ENCODE results near the gene STK16. TPM values are rescaled to one million over a fixed set of nuclear protein-coding genes. Genes with fewer than 3 reads are reported as not detected.

The STK16 gene
- total RNA-seq, 1 donor: 31.8 TPM

DNA sequence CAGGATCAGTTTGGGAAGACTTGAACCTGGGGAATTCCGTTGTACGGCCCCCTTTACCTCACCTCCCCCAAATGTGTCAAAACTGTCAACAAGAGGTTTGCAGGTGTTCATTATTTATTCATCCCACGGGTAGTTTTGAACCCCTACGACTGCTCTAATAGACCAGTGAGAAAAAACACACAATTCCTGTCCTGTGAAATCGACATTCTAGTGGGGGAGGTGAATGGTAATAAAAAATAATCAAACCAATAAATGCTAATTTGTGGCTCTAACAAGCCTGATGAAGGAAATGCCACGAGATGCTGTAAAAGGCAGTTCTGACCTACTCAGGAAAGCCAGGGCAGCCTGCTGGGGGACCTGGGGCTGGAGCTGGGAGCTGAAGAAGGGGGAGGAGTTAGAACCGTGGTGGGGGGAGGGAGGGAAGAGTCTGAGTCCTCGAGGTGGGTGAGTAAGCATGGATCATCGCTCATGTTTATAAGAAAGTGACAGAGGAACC, 33.4 kb downstream of the STK16 start:
- peaks cover 2% of the 10 kb centered on the region for H4K20me1 ChIP-seq (ENCODE audit: insufficient read depth, low read length)
- no peak for DNase-seq (ENCODE audit: insufficient read length, low spot score, missing footprints)
- peak overlapping the region; percentile 75 for H3K4me3 ChIP-seq (ENCODE audit: insufficient read depth, low read length)
- peak overlapping the region; percentile 81 for H3K4me2 ChIP-seq (ENCODE audit: insufficient read depth, low read length)
- H2AFZ ChIP-seq (ENCODE audit: low read length): peak overlapping the region; percentile 2
- TF ChIP-seq, protein P1, sequence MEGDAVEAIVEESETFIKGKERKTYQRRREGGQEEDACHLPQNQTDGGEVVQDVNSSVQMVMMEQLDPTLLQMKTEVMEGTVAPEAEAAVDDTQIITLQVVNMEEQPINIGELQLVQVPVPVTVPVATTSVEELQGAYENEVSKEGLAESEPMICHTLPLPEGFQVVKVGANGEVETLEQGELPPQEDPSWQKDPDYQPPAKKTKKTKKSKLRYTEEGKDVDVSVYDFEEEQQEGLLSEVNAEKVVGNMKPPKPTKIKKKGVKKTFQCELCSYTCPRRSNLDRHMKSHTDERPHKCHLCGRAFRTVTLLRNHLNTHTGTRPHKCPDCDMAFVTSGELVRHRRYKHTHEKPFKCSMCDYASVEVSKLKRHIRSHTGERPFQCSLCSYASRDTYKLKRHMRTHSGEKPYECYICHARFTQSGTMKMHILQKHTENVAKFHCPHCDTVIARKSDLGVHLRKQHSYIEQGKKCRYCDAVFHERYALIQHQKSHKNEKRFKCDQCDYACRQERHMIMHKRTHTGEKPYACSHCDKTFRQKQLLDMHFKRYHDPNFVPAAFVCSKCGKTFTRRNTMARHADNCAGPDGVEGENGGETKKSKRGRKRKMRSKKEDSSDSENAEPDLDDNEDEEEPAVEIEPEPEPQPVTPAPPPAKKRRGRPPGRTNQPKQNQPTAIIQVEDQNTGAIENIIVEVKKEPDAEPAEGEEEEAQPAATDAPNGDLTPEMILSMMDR (IDR thresholded peaks at IDR 0.05; ENCODE audit: extremely low read depth, low read depth, low read length): no peak
- no peaks in the 10 kb centered on the region for H3K9me3 ChIP-seq (ENCODE audit: low read depth, low read length)
- peaks cover 26% of the 10 kb centered on the region for H3K36me3 ChIP-seq (ENCODE audit: insufficient read depth, low read length)
- H3K79me2 ChIP-seq (ENCODE audit: insufficient read depth, low read length): peaks cover 15% of the 10 kb centered on the region
- H3K4me1 ChIP-seq (ENCODE audit: insufficient read depth, low read length): peaks cover 37% of the 10 kb centered on the region
- no peaks in the 10 kb centered on the region for H3K27me3 ChIP-seq (ENCODE audit: insufficient read depth, low read length)
- H3K27ac ChIP-seq (ENCODE audit: low read depth, low read length): peak overlapping the region; percentile 97

DNA sequence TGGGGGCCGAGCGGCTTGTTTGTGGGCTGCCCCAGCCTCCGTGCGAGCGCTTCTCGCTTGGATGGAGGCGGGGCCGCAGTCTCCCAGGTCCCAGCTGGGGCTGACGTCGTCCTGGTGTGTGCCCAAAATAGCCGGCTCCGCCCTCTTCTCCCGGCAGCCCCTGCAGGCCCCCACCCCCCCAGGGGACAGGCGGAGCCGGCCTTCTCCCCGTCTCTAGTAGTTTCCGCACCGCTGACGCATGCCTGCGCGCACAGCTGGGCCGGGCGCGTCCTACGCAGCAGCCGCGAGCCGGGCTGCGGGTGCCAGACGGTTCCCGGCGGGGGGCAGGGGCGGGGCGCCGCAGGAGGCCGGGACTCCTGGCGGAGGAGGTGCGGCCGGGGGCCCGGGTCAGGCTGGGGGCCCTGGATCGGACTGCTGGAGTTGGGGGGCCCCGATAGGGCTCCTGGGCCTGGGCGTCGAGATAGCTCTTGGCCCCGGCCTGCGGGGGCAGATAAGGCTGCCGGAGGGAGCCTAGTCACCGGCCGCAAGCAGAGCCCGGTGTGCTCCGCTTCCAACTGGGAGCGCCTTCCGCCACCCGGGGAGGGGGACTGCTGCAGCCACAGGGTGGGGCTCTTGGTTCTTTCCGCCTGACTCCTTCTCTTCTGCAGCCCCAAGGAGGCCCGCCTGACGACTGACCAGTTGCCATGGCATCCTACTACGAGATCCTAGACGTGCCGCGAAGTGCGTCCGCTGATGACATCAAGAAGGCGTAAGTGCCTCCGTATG, 34.1 kb downstream of the STK16 start, which contains the start of gene DNAJB2:
DNAJB2 (plus strand) TSS at position 216 of the 765 bp plus-strand sequence; CDS start at position 684, 468 bp downstream.
- Histone ChIP-seq H3K27ac (ENCODE audit: low read depth, low read length) (peak within 1 kb of the TSS; percentile 97), H3K27me3 (ENCODE audit: insufficient read depth, low read length) (no peaks in the 10 kb centered on the region), H2AFZ (ENCODE audit: low read length) (peak within 1 kb of the TSS; percentile 40), H3K9me3 (ENCODE audit: low read depth, low read length) (no peaks in the 10 kb centered on the region), H4K20me1 (ENCODE audit: insufficient read depth, low read length) (peaks cover 2% of the 10 kb centered on the region), H3K4me3 (ENCODE audit: insufficient read depth, low read length) (peak within 1 kb of the TSS; percentile 75), H3K36me3 (ENCODE audit: insufficient read depth, low read length) (peaks cover 28% of the 10 kb centered on the region), H3K79me2 (ENCODE audit: insufficient read depth, low read length) (peaks cover 15% of the 10 kb centered on the region), H3K4me1 (ENCODE audit: insufficient read depth, low read length) (peaks cover 31% of the 10 kb centered on the region), H3K4me2 (ENCODE audit: insufficient read depth, low read length) (peak within 1 kb of the TSS; percentile 91)
- TF ChIP-seq, protein P1 (IDR thresholded peaks at IDR 0.05; ENCODE audit: extremely low read depth, low read depth, low read length): peak; percentile 26
- DNase-seq (ENCODE audit: insufficient read length, low spot score, missing footprints): peak; percentile 100

DNA sequence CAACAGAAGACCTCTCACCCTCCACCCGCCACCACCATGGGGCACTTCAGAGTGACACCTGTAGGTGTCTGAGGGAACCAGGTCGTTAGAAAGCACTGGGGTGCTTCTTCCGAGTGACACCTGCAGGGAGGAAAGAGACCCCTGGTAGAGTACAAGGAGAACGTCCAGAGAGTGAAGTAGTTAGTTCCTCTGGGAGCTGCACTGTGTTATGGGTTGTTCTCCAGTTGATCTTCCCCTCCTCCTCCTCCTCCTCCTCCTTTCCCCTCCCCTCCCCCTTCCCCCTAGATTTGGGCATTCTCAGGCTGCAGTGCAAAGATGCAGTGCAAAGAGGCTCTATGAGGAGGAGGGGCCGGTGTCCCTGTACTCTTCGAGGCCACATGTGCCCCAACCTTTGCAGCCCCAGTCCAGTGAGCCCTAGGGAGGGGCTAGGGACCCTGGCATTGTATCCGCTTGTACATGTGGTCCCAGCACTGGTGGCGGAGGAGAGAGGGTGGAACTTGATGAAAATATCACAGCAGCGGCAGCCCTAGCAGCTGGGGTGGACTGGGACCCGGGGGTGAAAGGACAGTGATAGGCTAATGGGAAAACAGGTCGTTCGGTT, 34.7 kb downstream of the STK16 start:
- Histone ChIP-seq H3K4me3 (ENCODE audit: insufficient read depth, low read length) (peak overlapping the region; percentile 75), H3K27me3 (ENCODE audit: insufficient read depth, low read length) (no peaks in the 10 kb centered on the region), H3K4me1 (ENCODE audit: insufficient read depth, low read length) (peaks cover 24% of the 10 kb centered on the region), H3K4me2 (ENCODE audit: insufficient read depth, low read length) (peak overlapping the region; percentile 91), H4K20me1 (ENCODE audit: insufficient read depth, low read length) (peaks cover 7% of the 10 kb centered on the region), H3K27ac (ENCODE audit: low read depth, low read length) (peak overlapping the region; percentile 97), H2AFZ (ENCODE audit: low read length) (peak overlapping the region; percentile 40), H3K9me3 (ENCODE audit: low read depth, low read length) (no peaks in the 10 kb centered on the region), H3K36me3 (ENCODE audit: insufficient read depth, low read length) (peaks cover 34% of the 10 kb centered on the region), H3K79me2 (ENCODE audit: insufficient read depth, low read length) (peaks cover 15% of the 10 kb centered on the region)
- TF ChIP-seq, protein P1 (IDR thresholded peaks at IDR 0.05; ENCODE audit: extremely low read depth, low read depth, low read length): peak; percentile 9
- DNase-seq (ENCODE audit: insufficient read length, low spot score, missing footprints): no peak

DNA sequence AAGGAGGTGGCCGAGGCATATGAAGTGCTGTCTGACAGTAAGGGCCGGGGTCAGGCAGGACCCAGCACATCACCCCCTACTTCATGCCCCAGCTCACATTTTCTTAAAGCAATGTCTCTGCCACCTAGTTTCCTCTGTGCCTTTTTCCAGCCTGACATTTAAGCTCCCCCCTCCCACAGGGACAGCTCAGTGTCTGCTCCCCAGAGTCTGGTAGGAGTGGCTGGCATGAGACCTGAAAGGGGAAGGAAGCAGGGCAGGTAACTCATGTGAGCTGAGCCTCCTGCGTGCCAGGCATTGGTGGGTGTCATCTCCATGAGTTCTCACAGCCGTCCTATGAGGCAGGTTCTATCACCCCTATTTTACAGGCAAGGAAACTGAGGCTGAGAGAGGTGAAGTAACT, 35.4 kb downstream of the STK16 start:
- Histone ChIP-seq H3K9me3 (ENCODE audit: low read depth, low read length) (no peaks in the 10 kb centered on the region), H3K4me1 (ENCODE audit: insufficient read depth, low read length) (peaks cover 23% of the 10 kb centered on the region), H3K27me3 (ENCODE audit: insufficient read depth, low read length) (no peaks in the 10 kb centered on the region), H2AFZ (ENCODE audit: low read length) (no peak overlapping the region), H3K4me3 (ENCODE audit: insufficient read depth, low read length) (no peak overlapping the region), H3K4me2 (ENCODE audit: insufficient read depth, low read length) (peak overlapping the region; percentile 91), H3K36me3 (ENCODE audit: insufficient read depth, low read length) (peaks cover 38% of the 10 kb centered on the region), H3K27ac (ENCODE audit: low read depth, low read length) (peak overlapping the region; percentile 97), H3K79me2 (ENCODE audit: insufficient read depth, low read length) (peaks cover 15% of the 10 kb centered on the region), H4K20me1 (ENCODE audit: insufficient read depth, low read length) (peaks cover 7% of the 10 kb centered on the region)
- TF ChIP-seq, protein P1 (IDR thresholded peaks at IDR 0.05; ENCODE audit: extremely low read depth, low read depth, low read length): no peak
- DNase-seq (ENCODE audit: insufficient read length, low spot score, missing footprints): no peak

All from osteoblast (primary cell).